ENCODE measurements around the gene DCLK2.

DCLK2 gene

DNA sequence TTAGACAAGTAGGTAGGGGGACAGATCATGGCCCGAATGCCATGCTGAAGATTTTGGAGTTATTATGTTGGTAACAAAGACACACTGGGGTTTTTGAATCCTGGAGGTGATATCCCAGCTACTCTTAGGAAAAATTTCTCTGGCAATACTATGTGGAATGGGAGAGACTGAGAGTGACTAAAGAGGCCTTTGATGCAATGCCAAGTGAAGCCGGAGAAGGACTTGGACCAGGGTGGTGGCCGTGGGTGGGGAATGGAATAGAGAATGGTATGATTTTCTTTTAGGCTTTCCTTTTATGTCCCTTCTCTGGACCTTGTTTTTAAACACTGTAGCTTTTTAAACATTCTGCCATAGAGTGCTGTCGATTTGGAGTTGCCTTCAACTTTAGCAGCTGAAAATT, 141.6 kb downstream of the DCLK2 start:
- H3K9me3 ChIP-seq (ENCODE audit: low read length) = no peaks in the 10 kb centered on the region
- H3F3A ChIP-seq (ENCODE audit: insufficient read depth, low read length) = no peaks in the 10 kb centered on the region
- TF ChIP-seq EZH2 (IDR thresholded peaks at IDR 0.05; ENCODE audit: borderline replicate concordance, low read length) = no peak
- no peak for TF ChIP-seq CTCF (IDR thresholded peaks at IDR 0.05; ENCODE audit: low read length)
- H3K79me2 ChIP-seq (ENCODE audit: insufficient read depth, low read length) = no peaks in the 10 kb centered on the region
- no peak overlapping the region for H3K9ac ChIP-seq (ENCODE audit: low read length)
- H3K4me3 ChIP-seq (ENCODE audit: low read depth, low read length, poor library complexity, severe bottlenecking) = no peak overlapping the region
- no peaks in the 10 kb centered on the region for H3K36me3 ChIP-seq (ENCODE audit: insufficient read depth, low read length)
- H4K20me1 ChIP-seq (ENCODE audit: insufficient read depth, low read length) = no peaks in the 10 kb centered on the region
- H3K27me3 ChIP-seq (ENCODE audit: insufficient read depth, low read length) = no peaks in the 10 kb centered on the region
- no peak overlapping the region for H2AFZ ChIP-seq (ENCODE audit: low read length)
- H3K4me1 ChIP-seq (ENCODE audit: insufficient read depth, low read length, severe bottlenecking) = no peaks in the 10 kb centered on the region
- no peak overlapping the region for H3K27ac ChIP-seq (ENCODE audit: low read depth, low read length, poor library complexity, severe bottlenecking)
- no peaks in the 10 kb centered on the region for H3K9me2 ChIP-seq (ENCODE audit: low read depth, low read length)
- no peak overlapping the region for H3K4me2 ChIP-seq (ENCODE audit: low read length)

GRCh38 chr4:150224896-150225591, 146.8 kb downstream of the DCLK2 start:
- H3K36me3 ChIP-seq (ENCODE audit: insufficient read depth, low read length) = no peaks in the 10 kb centered on the region
- no peak overlapping the region for H3K4me2 ChIP-seq (ENCODE audit: low read length)
- no peaks in the 10 kb centered on the region for H3K27me3 ChIP-seq (ENCODE audit: insufficient read depth, low read length)
- no peaks in the 10 kb centered on the region for H4K20me1 ChIP-seq (ENCODE audit: insufficient read depth, low read length)
- no peaks in the 10 kb centered on the region for H3K9me2 ChIP-seq (ENCODE audit: low read depth, low read length)
- H3K27ac ChIP-seq (ENCODE audit: low read depth, low read length, poor library complexity, severe bottlenecking) = no peak overlapping the region
- TF ChIP-seq CTCF (IDR thresholded peaks at IDR 0.05; ENCODE audit: low read length) (no peak), EZH2 (IDR thresholded peaks at IDR 0.05; ENCODE audit: borderline replicate concordance, low read length) (no peak)
- no peaks in the 10 kb centered on the region for H3K9me3 ChIP-seq (ENCODE audit: low read length)
- H2AFZ ChIP-seq (ENCODE audit: low read length) = no peak overlapping the region
- H3K4me1 ChIP-seq (ENCODE audit: insufficient read depth, low read length, severe bottlenecking) = no peaks in the 10 kb centered on the region
- H3K9ac ChIP-seq (ENCODE audit: low read length) = no peak overlapping the region
- H3F3A ChIP-seq (ENCODE audit: insufficient read depth, low read length) = no peaks in the 10 kb centered on the region
- H3K4me3 ChIP-seq (ENCODE audit: low read depth, low read length, poor library complexity, severe bottlenecking) = no peak overlapping the region
- H3K79me2 ChIP-seq (ENCODE audit: insufficient read depth, low read length) = no peaks in the 10 kb centered on the region

GRCh38 chr4:150229520-150229919, 151.3 kb downstream of the DCLK2 start:
- no peak overlapping the region for H3K4me2 ChIP-seq (ENCODE audit: low read length)
- H2AFZ ChIP-seq (ENCODE audit: low read length) = no peak overlapping the region
- H3F3A ChIP-seq (ENCODE audit: insufficient read depth, low read length) = no peaks in the 10 kb centered on the region
- H3K9me3 ChIP-seq (ENCODE audit: low read length) = no peaks in the 10 kb centered on the region
- no peaks in the 10 kb centered on the region; the same call in 1 of the 2 replicates for H3K27me3 ChIP-seq (ENCODE audit: insufficient read depth, low read length)
- no peaks in the 10 kb centered on the region for H3K4me1 ChIP-seq (ENCODE audit: insufficient read depth, low read length, severe bottlenecking)
- H3K9ac ChIP-seq (ENCODE audit: low read length) = no peak overlapping the region
- H3K79me2 ChIP-seq (ENCODE audit: insufficient read depth, low read length) = no peaks in the 10 kb centered on the region
- no peak overlapping the region for H3K4me3 ChIP-seq (ENCODE audit: low read depth, low read length, poor library complexity, severe bottlenecking)
- TF ChIP-seq CTCF (IDR thresholded peaks at IDR 0.05; ENCODE audit: low read length) = no peak
- no peak overlapping the region for H3K27ac ChIP-seq (ENCODE audit: low read depth, low read length, poor library complexity, severe bottlenecking)
- no peaks in the 10 kb centered on the region for H3K36me3 ChIP-seq (ENCODE audit: insufficient read depth, low read length)
- H3K9me2 ChIP-seq (ENCODE audit: low read depth, low read length) = no peaks in the 10 kb centered on the region
- H4K20me1 ChIP-seq (ENCODE audit: insufficient read depth, low read length) = no peaks in the 10 kb centered on the region

Measured in OCI-LY1 (cell line).